ENCODE measurements around the gene PDZRN4. TPM values are rescaled to one million over a fixed set of nuclear protein-coding genes. Genes with fewer than 3 reads are reported as not detected.

The PDZRN4 gene
- total RNA-seq, 4 donors from 2014 or later, result 0.42 to 4.4 (median 2.4) TPM

GRCh38 chr12:41213107-41213506 is 25.0 kb downstream of the PDZRN4 start:
- no peaks in the 10 kb centered on the region for H3K4me1 ChIP-seq
- no peak overlapping the region for H3K27ac ChIP-seq
- H3K27me3 ChIP-seq, result no peaks in the 10 kb centered on the region
- 67% methylated on average over 7 of the region's 7 CpGs for WGBS
- no peaks in the 10 kb centered on the region for H3K36me3 ChIP-seq
- no peak overlapping the region for H3K4me3 ChIP-seq
- H3K9me3 ChIP-seq, result no peaks in the 10 kb centered on the region
- DNase-seq (ENCODE audit: low spot score in 2 of 2), result no peak
- TF ChIP-seq EP300 (IDR thresholded peaks at IDR 0.05), result no peak
- no peak for TF ChIP-seq POLR2AphosphoS5 (IDR thresholded peaks at IDR 0.05)
- TF ChIP-seq POLR2A (IDR thresholded peaks at IDR 0.05), result no peak
- TF ChIP-seq, protein P1, sequence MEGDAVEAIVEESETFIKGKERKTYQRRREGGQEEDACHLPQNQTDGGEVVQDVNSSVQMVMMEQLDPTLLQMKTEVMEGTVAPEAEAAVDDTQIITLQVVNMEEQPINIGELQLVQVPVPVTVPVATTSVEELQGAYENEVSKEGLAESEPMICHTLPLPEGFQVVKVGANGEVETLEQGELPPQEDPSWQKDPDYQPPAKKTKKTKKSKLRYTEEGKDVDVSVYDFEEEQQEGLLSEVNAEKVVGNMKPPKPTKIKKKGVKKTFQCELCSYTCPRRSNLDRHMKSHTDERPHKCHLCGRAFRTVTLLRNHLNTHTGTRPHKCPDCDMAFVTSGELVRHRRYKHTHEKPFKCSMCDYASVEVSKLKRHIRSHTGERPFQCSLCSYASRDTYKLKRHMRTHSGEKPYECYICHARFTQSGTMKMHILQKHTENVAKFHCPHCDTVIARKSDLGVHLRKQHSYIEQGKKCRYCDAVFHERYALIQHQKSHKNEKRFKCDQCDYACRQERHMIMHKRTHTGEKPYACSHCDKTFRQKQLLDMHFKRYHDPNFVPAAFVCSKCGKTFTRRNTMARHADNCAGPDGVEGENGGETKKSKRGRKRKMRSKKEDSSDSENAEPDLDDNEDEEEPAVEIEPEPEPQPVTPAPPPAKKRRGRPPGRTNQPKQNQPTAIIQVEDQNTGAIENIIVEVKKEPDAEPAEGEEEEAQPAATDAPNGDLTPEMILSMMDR (IDR thresholded peaks at IDR 0.05), result no peak

DNA sequence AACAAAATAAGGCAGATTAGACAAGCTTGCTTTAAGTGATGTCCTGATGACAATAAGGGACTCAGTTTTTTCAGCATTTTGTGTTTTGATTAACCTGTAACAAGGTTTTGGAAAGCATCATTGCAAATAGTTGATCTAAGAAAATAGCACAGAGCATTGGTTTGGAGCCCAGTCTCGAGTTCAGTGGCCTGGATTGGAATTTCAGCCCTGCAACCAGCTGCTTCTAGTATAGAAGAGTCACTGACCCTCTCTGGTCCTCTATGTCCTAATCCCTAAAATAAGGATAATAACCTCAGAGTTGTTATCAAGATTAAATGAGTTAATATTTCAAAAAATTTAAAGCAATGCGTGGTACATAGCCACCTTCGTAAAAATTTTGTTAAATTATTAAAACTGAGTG is 25.5 kb downstream of the PDZRN4 start:
- Histone ChIP-seq H3K4me1 (no peaks in the 10 kb centered on the region), H3K27me3 (no peaks in the 10 kb centered on the region), H3K9me3 (no peaks in the 10 kb centered on the region), H3K27ac (no peak overlapping the region), H3K36me3 (no peaks in the 10 kb centered on the region), H3K4me3 (no peak overlapping the region)
- WGBS, result 87% methylated on average over 3 of the region's 3 CpGs
- DNase-seq (ENCODE audit: low spot score in 2 of 2), result no peak
- TF ChIP-seq, protein P1 (IDR thresholded peaks at IDR 0.05), result no peak
- TF ChIP-seq EP300 (IDR thresholded peaks at IDR 0.05), result no peak
- TF ChIP-seq POLR2A (IDR thresholded peaks at IDR 0.05), result no peak
- no peak for TF ChIP-seq POLR2AphosphoS5 (IDR thresholded peaks at IDR 0.05)

GRCh38 chr12:41217727-41218126 is 29.6 kb downstream of the PDZRN4 start:
- Histone ChIP-seq H3K9me3 (no peaks in the 10 kb centered on the region), H3K27me3 (no peaks in the 10 kb centered on the region), H3K4me1 (no peaks in the 10 kb centered on the region), H3K27ac (no peak overlapping the region), H3K4me3 (no peak overlapping the region), H3K36me3 (no peaks in the 10 kb centered on the region)
- DNase-seq (ENCODE audit: low spot score in 2 of 2), result no peak
- TF ChIP-seq POLR2AphosphoS5 (IDR thresholded peaks at IDR 0.05), result no peak
- 87% methylated on average over 1 of the region's 1 CpG for WGBS

GRCh38 chr12:41220931-41221330 is 32.8 kb downstream of the PDZRN4 start:
- Histone ChIP-seq H3K27me3 (no peaks in the 10 kb centered on the region), H3K4me1 (no peaks in the 10 kb centered on the region), H3K4me3 (no peak overlapping the region), H3K27ac (no peak overlapping the region), H3K36me3 (no peaks in the 10 kb centered on the region), H3K9me3 (no peaks in the 10 kb centered on the region)
- no peak for DNase-seq (ENCODE audit: low spot score in 2 of 2)
- 79% methylated on average over 2 of the region's 2 CpGs for WGBS
- TF ChIP-seq POLR2A (IDR thresholded peaks at IDR 0.05), result no peak
- TF ChIP-seq, protein P1 (IDR thresholded peaks at IDR 0.05), result no peak
- TF ChIP-seq POLR2AphosphoS5 (IDR thresholded peaks at IDR 0.05), result no peak
- TF ChIP-seq EP300 (IDR thresholded peaks at IDR 0.05), result no peak

DNA sequence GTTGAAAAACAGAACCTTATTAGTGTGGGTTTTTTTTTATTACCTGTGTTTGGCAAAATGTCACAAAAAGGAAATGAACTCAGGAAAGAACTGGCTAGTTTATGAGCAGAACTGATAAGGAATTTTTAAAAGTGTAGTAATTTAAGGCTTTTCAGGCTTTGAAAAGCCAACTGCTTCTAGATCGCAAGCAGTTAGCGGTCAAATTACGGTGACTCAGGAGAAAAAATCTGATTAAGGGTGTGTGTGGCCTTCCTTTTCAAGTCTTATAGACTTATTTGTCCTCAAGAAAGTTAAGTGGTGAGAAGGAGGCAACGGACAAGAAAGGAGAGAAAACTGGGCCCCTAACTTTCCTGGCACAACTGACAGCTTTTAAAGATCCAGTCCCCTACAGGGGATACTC is 33.4 kb downstream of the PDZRN4 start:
- WGBS, result 60% methylated on average over 4 of the region's 4 CpGs

More for the DNA sequence above, 33.4 kb downstream of the PDZRN4 start:
- no peak for TF ChIP-seq POLR2AphosphoS5 (IDR thresholded peaks at IDR 0.05)
- TF ChIP-seq, protein P1 (IDR thresholded peaks at IDR 0.05), result no peak
- TF ChIP-seq EP300 (IDR thresholded peaks at IDR 0.05), result no peak
- no peak for TF ChIP-seq POLR2A (IDR thresholded peaks at IDR 0.05)
- no peaks in the 10 kb centered on the region for H3K9me3 ChIP-seq
- no peak overlapping the region for H3K4me3 ChIP-seq
- DNase-seq (ENCODE audit: low spot score in 2 of 2), result no peak
- H3K36me3 ChIP-seq, result no peaks in the 10 kb centered on the region
- no peaks in the 10 kb centered on the region for H3K27me3 ChIP-seq
- H3K4me1 ChIP-seq, result no peaks in the 10 kb centered on the region
- no peak overlapping the region for H3K27ac ChIP-seq

Measured in suprapubic skin (tissue), 4 donors.